Type B pancreatic cell (in vitro differentiated cells): ENCODE results near the gene TRIL. TPM values are rescaled to one million over a fixed set of nuclear protein-coding genes. Genes with fewer than 3 reads are reported as not detected.
A peak's percentile ranks its signal among the peaks of the same experiment; 100 is the strongest.

Source experiments
- DNase-seq: peaks from one replicate; pipeline ENCODE4 v3.0.0; 2021; ENCODE audit warnings: mixed read lengths; ENCODE audit not compliant: unreplicated experiment; ENCODE audit errors: extremely low spot score
- H3K27ac Mint-ChIP-seq: 2 replicates; pipeline ENCODE4 v1.8.0; 2021; ENCODE audit warnings: mild to moderate bottlenecking, mixed read lengths
- H3K27me3 Mint-ChIP-seq: 2 replicates; pipeline ENCODE4 v1.8.0; 2021; ENCODE audit warnings: mixed read lengths
- H3K36me3 Mint-ChIP-seq: 2 replicates; pipeline ENCODE4 v1.8.0; 2021; ENCODE audit warnings: mixed read lengths
- H3K4me1 Mint-ChIP-seq: one replicate; pipeline ENCODE4 v1.8.0; 2021; ENCODE audit warnings: mixed read lengths; ENCODE audit not compliant: unreplicated experiment
- H3K4me3 Mint-ChIP-seq: 2 replicates; pipeline ENCODE4 v1.8.0; 2021; ENCODE audit warnings: mild to moderate bottlenecking, mixed read lengths
- H3K9me3 Mint-ChIP-seq: 2 replicates; pipeline ENCODE4 v1.8.0; 2021; ENCODE audit warnings: mixed read lengths
- CTCF ChIP-seq: fragments of 200-600 bp; sonication (generic); conservative IDR thresholded peaks from 2 replicates; pipeline ENCODE4 v1.5.0; 2021; ENCODE audit warnings: antibody characterized with exemption, mild to moderate bottlenecking
- total RNA-seq: library from RNA; stranded (reverse); gene quantifications from 2 replicates; pipeline ENCODE4 v1.2.1, GENCODE V29; 2021; ENCODE audit warnings: low replicate concordance

TRIL gene
- total RNA-seq, 1 donor from 2014 or later = 42.9 TPM

- Mint-ChIP-seq H3K4me3 (no peak overlapping the region), H3K27ac (no peak overlapping the region), H3K27me3 (no peaks in the 10 kb centered on the region), H3K36me3 (peaks cover 12% of the 10 kb centered on the region), H3K4me1 (peaks cover 62% of the 10 kb centered on the region), H3K9me3 (peaks cover 21% of the 10 kb centered on the region)
- no peak for DNase-seq
- no peak for TF ChIP-seq CTCF
Observed at GRCh38 chr7:28988091-28988490, 30.0 kb upstream of the TRIL start.

DNA sequence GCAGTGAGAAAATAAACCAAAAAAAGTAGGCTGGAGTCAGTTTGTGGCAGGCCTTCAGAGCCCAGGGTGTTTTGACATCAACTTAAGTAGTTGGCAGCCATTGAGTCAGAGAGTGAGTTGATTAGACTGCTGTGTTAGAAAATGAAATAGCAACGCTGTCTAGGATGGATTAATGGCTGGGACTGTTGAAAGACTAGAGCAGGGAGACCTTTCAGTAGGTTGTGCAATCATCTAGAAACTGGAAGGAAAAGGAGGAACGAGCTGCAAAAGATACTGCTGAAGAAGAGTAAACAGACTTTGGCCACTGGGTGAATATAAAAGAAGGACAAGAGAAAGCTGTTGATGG lies 28.6 kb upstream of the TRIL start:
- Mint-ChIP-seq H3K4me1 (peaks cover 62% of the 10 kb centered on the region), H3K4me3 (peak overlapping the region; percentile 70), H3K27me3 (no peaks in the 10 kb centered on the region), H3K27ac (peak overlapping the region; percentile 88), H3K9me3 (peaks cover 21% of the 10 kb centered on the region), H3K36me3 (peaks cover 12% of the 10 kb centered on the region)
- no peak for TF ChIP-seq CTCF
- no peak for DNase-seq

DNA sequence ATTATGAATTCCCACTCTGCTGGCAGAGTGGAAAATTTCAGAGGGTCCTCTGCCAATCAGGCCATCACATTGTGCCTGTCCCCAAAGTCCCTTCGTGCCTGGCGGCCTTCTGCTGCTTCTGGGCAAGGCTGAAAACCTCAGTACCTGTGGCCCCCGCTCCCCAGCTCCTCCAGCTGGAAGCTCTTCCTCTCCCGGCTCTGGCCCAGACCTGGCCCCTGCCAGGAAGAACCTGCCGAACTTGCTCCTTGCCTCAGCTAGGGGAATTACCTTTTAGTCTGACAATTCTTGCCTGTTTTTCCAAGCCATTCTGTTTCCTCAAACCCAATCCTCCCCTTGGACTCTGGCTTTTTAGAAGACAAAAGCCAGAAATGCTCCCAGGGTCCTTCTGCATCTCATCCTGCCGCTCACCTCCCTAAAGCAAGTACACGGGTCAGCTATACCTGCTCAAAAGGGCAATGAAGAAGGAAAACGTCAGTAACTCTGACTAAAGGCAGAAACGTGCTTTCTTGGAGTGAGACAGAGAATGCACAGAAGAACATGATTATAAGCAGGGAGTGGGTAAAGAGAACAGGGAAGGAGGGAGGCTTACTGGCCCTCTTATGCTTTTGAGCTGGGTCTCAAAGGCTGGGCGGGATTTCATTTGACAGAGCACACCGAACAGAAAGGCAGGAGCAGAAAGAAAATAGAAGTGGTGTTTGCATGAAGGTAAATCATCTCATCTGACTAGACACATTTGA lies 28.1 kb upstream of the TRIL start:
- Mint-ChIP-seq H3K4me3 (peak overlapping the region; percentile 70), H3K4me1 (peaks cover 66% of the 10 kb centered on the region), H3K9me3 (peaks cover 21% of the 10 kb centered on the region), H3K27me3 (no peaks in the 10 kb centered on the region), H3K27ac (peak overlapping the region; percentile 88), H3K36me3 (peaks cover 12% of the 10 kb centered on the region)
- DNase-seq = no peak
- no peak for TF ChIP-seq CTCF

DNA sequence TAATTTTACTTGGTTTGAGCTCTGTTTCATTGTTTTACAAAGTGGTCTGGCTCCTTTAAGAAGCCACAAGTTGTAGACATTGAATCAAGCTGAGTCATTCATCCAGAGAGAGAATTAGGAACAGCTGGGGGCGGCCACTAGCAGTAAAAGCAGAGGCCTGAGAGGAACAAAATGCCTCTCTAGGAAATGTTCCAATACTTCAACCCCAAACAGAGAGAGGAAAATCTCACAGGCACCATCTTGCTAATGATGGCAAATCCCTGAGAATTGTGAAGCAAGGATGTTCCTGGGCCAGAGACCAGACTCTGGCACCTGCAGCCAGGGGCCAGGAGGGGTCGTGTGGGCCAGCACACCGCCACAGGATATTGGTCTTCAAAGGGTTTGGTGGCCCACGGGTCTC lies 26.5 kb upstream of the TRIL start:
- H3K4me1 Mint-ChIP-seq = peaks cover 65% of the 10 kb centered on the region
- no peak for DNase-seq
- H3K27ac Mint-ChIP-seq = peak overlapping the region; percentile 26
- H3K9me3 Mint-ChIP-seq = peaks cover 25% of the 10 kb centered on the region
- H3K4me3 Mint-ChIP-seq = peak overlapping the region; percentile 21
- H3K36me3 Mint-ChIP-seq = peaks cover 12% of the 10 kb centered on the region
- no peaks in the 10 kb centered on the region for H3K27me3 Mint-ChIP-seq
- no peak for TF ChIP-seq CTCF

DNA sequence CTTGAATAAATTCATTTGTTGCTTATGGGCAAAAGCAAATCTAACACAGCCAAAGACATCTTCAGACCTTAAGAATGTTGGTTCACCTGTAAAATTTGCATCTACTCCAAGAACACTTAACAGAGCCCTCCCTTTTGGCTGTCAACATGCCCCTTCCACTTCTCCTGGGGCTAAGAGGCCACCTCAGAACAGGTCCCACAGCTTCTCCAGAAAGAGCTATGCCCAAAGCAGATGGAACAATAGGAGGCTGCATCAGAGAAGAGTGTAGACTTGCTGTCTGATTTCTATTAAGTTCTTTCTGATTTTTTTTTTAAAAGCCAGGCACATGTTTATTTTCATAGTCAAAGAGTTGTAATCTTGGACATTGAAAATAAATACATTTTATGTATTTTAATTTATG lies 26.1 kb upstream of the TRIL start:
- Mint-ChIP-seq H3K36me3 (peaks cover 12% of the 10 kb centered on the region), H3K27ac (peak overlapping the region; percentile 26), H3K27me3 (no peaks in the 10 kb centered on the region), H3K4me1 (peaks cover 60% of the 10 kb centered on the region), H3K4me3 (peak overlapping the region; percentile 32), H3K9me3 (peaks cover 21% of the 10 kb centered on the region)
- DNase-seq = no peak
- no peak for TF ChIP-seq CTCF
